Kidney epithelial cell (primary cell): Measurements from ENCODE around the gene SLC25A48. TPM values are rescaled to one million over a fixed set of nuclear protein-coding genes. Genes with fewer than 3 reads are reported as not detected.

Experiments used
- DNase-seq: peaks from one replicate; pipeline ENCODE4 v3.0.0-alpha.2; 2010; ENCODE audit warnings: low read depth
- H3K27me3 ChIP-seq: 2 replicates; pipeline ENCODE4 v1.6.0; 2011; ENCODE audit warnings: low read length; ENCODE audit not compliant: control insufficient read depth, insufficient read depth
- H3K36me3 ChIP-seq: 2 replicates; pipeline ENCODE4 v1.5.1; 2011; ENCODE audit warnings: low read length; ENCODE audit not compliant: control insufficient read depth, insufficient read depth
- H3K4me3 ChIP-seq: 2 replicates; pipeline ENCODE4 v1.5.1; 2011; ENCODE audit warnings: low read depth, mild to moderate bottlenecking, control low read depth, low read length
- CTCF ChIP-seq: IDR thresholded peaks from 2 replicates; pipeline ENCODE4 v1.5.1; 2011; ENCODE audit warnings: mild to moderate bottlenecking, moderate library complexity, low read length, control low read depth, inconsistent platforms; ENCODE audit not compliant: insufficient read depth, poor library complexity, severe bottlenecking
- total RNA-seq: library from RNA; depleted of rRNA; stranded (reverse); fragments of >200 nt; gene quantifications from 2 replicates; pipeline ENCODE4 v1.2.3, GENCODE V29; 2015

The SLC25A48 gene
- total RNA-seq, 1 donor from 2014 or later: not detected

- H3K36me3 ChIP-seq: no peaks in the 10 kb centered on the region
- TF ChIP-seq CTCF: no peak
- no peak overlapping the region for H3K4me3 ChIP-seq
Measured at GRCh38 chr5:135830876-135831275, 3.6 kb upstream of the SLC25A48 start.

GRCh38 chr5:135831439-135831838 is 3.0 kb upstream of the SLC25A48 start:
- no peak for TF ChIP-seq CTCF
- Histone ChIP-seq H3K4me3 (no peak overlapping the region), H3K36me3 (no peaks in the 10 kb centered on the region), H3K27me3 (peaks cover 73% of the 10 kb centered on the region)
- no peak for DNase-seq

More at GRCh38 chr5:135830876-135831275, 3.6 kb upstream of the SLC25A48 start:
- H3K27me3 ChIP-seq: peaks cover 71% of the 10 kb centered on the region
- no peak for DNase-seq

- H3K4me3 ChIP-seq: no peak overlapping the region
- TF ChIP-seq CTCF: no peak
- H3K36me3 ChIP-seq: no peaks in the 10 kb centered on the region
- DNase-seq: no peak
- peaks cover 70% of the 10 kb centered on the region for H3K27me3 ChIP-seq
Measured at GRCh38 chr5:135831851-135832555, 2.5 kb upstream of the SLC25A48 start.

- Histone ChIP-seq H3K36me3 (no peaks in the 10 kb centered on the region), H3K4me3 (no peak overlapping the region), H3K27me3 (peaks cover 66% of the 10 kb centered on the region)
- no peak for DNase-seq
- no peak for TF ChIP-seq CTCF
Measured at GRCh38 chr5:135832941-135833920, 1.2 kb upstream of the SLC25A48 start.

- Histone ChIP-seq H3K4me3 (no peak overlapping the region), H3K36me3 (no peaks in the 10 kb centered on the region), H3K27me3 (peaks cover 59% of the 10 kb centered on the region)
- TF ChIP-seq CTCF: peak; percentile 74
- no peak for DNase-seq
Measured at GRCh38 chr5:135833961-135834638, 363 bp upstream of the SLC25A48 start.
